ENCODE data around the gene PSMA5.
A peak's percentile ranks its signal among the peaks of the same experiment; 100 is the strongest.

Gene PSMA5

GRCh38 chr1:109402025-109402424, 24.2 kb downstream of the PSMA5 start:
- no peak for DNase-seq (ENCODE audit: low read depth)
- H3K4me3 ChIP-seq (ENCODE audit: low read length): no peak overlapping the region
- TF ChIP-seq CTCF (conservative IDR thresholded peaks at IDR 0.05; ENCODE audit: low read depth, low read length): no peak

- no peak for DNase-seq (ENCODE audit: low read depth)
- H3K4me3 ChIP-seq (ENCODE audit: low read length): no peak overlapping the region
- no peak for TF ChIP-seq CTCF (conservative IDR thresholded peaks at IDR 0.05; ENCODE audit: low read depth, low read length)
Observed at GRCh38 chr1:109400035-109400655, 26.1 kb downstream of the PSMA5 start.

GRCh38 chr1:109399326-109399957, 26.8 kb downstream of the PSMA5 start:
- H3K4me3 ChIP-seq (ENCODE audit: low read length): no peak overlapping the region
- DNase-seq (ENCODE audit: low read depth): peak; percentile 74
- peak; percentile 30 for TF ChIP-seq CTCF (conservative IDR thresholded peaks at IDR 0.05; ENCODE audit: low read depth, low read length)

GRCh38 chr1:109398343-109399225, 27.7 kb downstream of the PSMA5 start:
- no peak for TF ChIP-seq CTCF (conservative IDR thresholded peaks at IDR 0.05; ENCODE audit: low read depth, low read length)
- peak overlapping the region; percentile 58 for H3K4me3 ChIP-seq (ENCODE audit: low read length)
- no peak for DNase-seq (ENCODE audit: low read depth)

- peak within 1 kb of the TSS; percentile 73 for H3K4me3 ChIP-seq (ENCODE audit: low read length)
- no peak for TF ChIP-seq CTCF (conservative IDR thresholded peaks at IDR 0.05; ENCODE audit: low read depth, low read length)
- peak; percentile 88 for DNase-seq (ENCODE audit: low read depth)
Observed at GRCh38 chr1:109397581-109398342, 28.5 kb downstream of the PSMA5 start, which contains the start of gene SORT1. SORT1 (minus strand) TSS chr1:109397918; CDS start chr1:109397892, 26 bp downstream.

GRCh38 chr1:109396871-109397580, 29.2 kb downstream of the PSMA5 start:
- DNase-seq (ENCODE audit: low read depth): no peak
- no peak for TF ChIP-seq CTCF (conservative IDR thresholded peaks at IDR 0.05; ENCODE audit: low read depth, low read length)
- H3K4me3 ChIP-seq (ENCODE audit: low read length): peak overlapping the region; percentile 73

Measured in retinal pigment epithelial cell (primary cell).